ENCODE results near the gene TMEM108. TPM values are rescaled to one million over a fixed set of nuclear protein-coding genes. Genes with fewer than 3 reads are reported as not detected.

The TMEM108 gene
- total and polyA plus RNA-seq, 9 donors, result under 0.01 to 4.2 (median 0.46) TPM; not detected in 2

DNA sequence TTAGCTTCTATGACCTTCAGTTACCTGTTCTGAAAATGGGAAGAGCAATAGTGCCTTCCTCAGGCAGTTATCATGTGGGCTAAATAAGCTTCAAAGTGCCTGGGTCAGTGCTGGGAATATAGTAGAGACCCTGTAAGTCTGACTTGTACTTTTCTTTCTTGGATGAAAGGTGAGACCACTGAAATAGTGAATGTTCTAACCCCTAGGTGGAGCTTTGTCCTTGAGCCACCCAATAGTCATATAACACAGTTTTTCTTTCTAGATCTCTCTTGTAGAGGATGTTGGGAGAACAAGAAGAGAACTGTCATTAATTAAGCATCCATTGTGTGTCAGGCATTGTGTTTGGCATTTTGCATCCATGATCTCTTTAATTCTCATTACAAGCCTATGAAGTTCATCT lies 348.7 kb downstream of the TMEM108 start:
- intact Hi-C loops (cut with DNase I), result no loop called here
- DNase-seq, result no peak
- TF ChIP-seq, protein P1, sequence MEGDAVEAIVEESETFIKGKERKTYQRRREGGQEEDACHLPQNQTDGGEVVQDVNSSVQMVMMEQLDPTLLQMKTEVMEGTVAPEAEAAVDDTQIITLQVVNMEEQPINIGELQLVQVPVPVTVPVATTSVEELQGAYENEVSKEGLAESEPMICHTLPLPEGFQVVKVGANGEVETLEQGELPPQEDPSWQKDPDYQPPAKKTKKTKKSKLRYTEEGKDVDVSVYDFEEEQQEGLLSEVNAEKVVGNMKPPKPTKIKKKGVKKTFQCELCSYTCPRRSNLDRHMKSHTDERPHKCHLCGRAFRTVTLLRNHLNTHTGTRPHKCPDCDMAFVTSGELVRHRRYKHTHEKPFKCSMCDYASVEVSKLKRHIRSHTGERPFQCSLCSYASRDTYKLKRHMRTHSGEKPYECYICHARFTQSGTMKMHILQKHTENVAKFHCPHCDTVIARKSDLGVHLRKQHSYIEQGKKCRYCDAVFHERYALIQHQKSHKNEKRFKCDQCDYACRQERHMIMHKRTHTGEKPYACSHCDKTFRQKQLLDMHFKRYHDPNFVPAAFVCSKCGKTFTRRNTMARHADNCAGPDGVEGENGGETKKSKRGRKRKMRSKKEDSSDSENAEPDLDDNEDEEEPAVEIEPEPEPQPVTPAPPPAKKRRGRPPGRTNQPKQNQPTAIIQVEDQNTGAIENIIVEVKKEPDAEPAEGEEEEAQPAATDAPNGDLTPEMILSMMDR (IDR thresholded peaks at IDR 0.05), result no peak
- TF ChIP-seq EP300 (IDR thresholded peaks at IDR 0.05) (no peak), POLR2A (IDR thresholded peaks at IDR 0.05) (no peak)
- Histone ChIP-seq H3K4me3 (no peak overlapping the region), H3K4me1 (ENCODE audit: insufficient read depth) (peaks cover 2% of the 10 kb centered on the region), H3K9me3 (no peaks in the 10 kb centered on the region), H3K27me3 (no peaks in the 10 kb centered on the region), H3K36me3 (no peaks in the 10 kb centered on the region), H3K27ac (no peak overlapping the region)

- peaks cover 2% of the 10 kb centered on the region for H3K4me1 ChIP-seq (ENCODE audit: insufficient read depth)
- TF ChIP-seq POLR2A (IDR thresholded peaks at IDR 0.05) (no peak), EP300 (IDR thresholded peaks at IDR 0.05) (no peak)
- TF ChIP-seq, protein P1 (IDR thresholded peaks at IDR 0.05), result no peak
- H3K27me3 ChIP-seq, result no peaks in the 10 kb centered on the region
- H3K9me3 ChIP-seq, result no peaks in the 10 kb centered on the region
- WGBS, 3 donors, result 46 to 57% (median 51%) methylated on average over 4 of the region's 4 CpGs
- H3K4me3 ChIP-seq, result no peak overlapping the region
- no peak overlapping the region for H3K27ac ChIP-seq
- intact Hi-C loops (cut with DNase I), result no loop called here
- no peaks in the 10 kb centered on the region for H3K36me3 ChIP-seq
- DNase-seq, result no peak
These were observed 349.1 kb downstream of the TMEM108 start for GRCh38 chr3:133387341-133387740.

- Histone ChIP-seq H3K27me3 (no peaks in the 10 kb centered on the region), H3K4me1 (ENCODE audit: insufficient read depth) (peaks cover 2% of the 10 kb centered on the region), H3K27ac (no peak overlapping the region), H3K4me3 (no peak overlapping the region), H3K9me3 (no peaks in the 10 kb centered on the region), H3K36me3 (no peaks in the 10 kb centered on the region)
- 56 to 65% (median 61%) methylated on average over 3 to 4 of the region's 4 CpGs for WGBS, 3 donors
- no peak for TF ChIP-seq POLR2A (IDR thresholded peaks at IDR 0.05)
- TF ChIP-seq EP300 (IDR thresholded peaks at IDR 0.05), result no peak
- TF ChIP-seq, protein P1 (IDR thresholded peaks at IDR 0.05), result no peak
- intact Hi-C loops (cut with DNase I), result no loop called here
- DNase-seq, result no peak
These were observed 350.7 kb downstream of the TMEM108 start for GRCh38 chr3:133388696-133389395.

- 91 to 95% (median 93%) methylated on average over 4 of the region's 4 CpGs for WGBS, 3 donors
- intact Hi-C loops (cut with DNase I), result no loop called here
- Histone ChIP-seq H3K9me3 (no peaks in the 10 kb centered on the region), H3K4me1 (ENCODE audit: insufficient read depth) (no peaks in the 10 kb centered on the region), H3K27ac (no peak overlapping the region), H3K27me3 (no peaks in the 10 kb centered on the region), H3K36me3 (no peaks in the 10 kb centered on the region), H3K4me3 (no peak overlapping the region)
- TF ChIP-seq EP300 (IDR thresholded peaks at IDR 0.05), result no peak
- TF ChIP-seq, protein P1 (IDR thresholded peaks at IDR 0.05), result no peak
- no peak for TF ChIP-seq POLR2A (IDR thresholded peaks at IDR 0.05)
- no peak for DNase-seq
These were observed 352.5 kb downstream of the TMEM108 start for GRCh38 chr3:133390715-133391114.
